Adipocyte (in vitro differentiated cells): Measurements from ENCODE around the gene DPF1.

Experiments used
- DNase-seq: peaks from one replicate; pipeline ENCODE4 v3.0.0-alpha.2; 2015; ENCODE audit warnings: low read depth
- H3K27me3 ChIP-seq: replicated peaks from 2 replicates; pipeline ENCODE4 v1.7.0; 2013; ENCODE audit warnings: mild to moderate bottlenecking, low read length, moderate library complexity; ENCODE audit not compliant: control insufficient read depth, insufficient read depth
- H3K36me3 ChIP-seq: 2 replicates; pipeline ENCODE4 v1.7.0; 2013; ENCODE audit warnings: low read length, mild to moderate bottlenecking, moderate library complexity; ENCODE audit not compliant: control insufficient read depth, insufficient read depth, severe bottlenecking
- H3K4me1 ChIP-seq: 2 replicates; pipeline ENCODE4 v1.7.0; 2013; ENCODE audit warnings: mild to moderate bottlenecking, low read length, moderate library complexity; ENCODE audit not compliant: control insufficient read depth, insufficient read depth
- H3K4me3 ChIP-seq: 2 replicates; pipeline ENCODE4 v1.7.0; 2013; ENCODE audit warnings: mild to moderate bottlenecking, low read length, moderate library complexity
- H3K9ac ChIP-seq: 2 replicates; pipeline ENCODE4 v1.7.0; 2013; ENCODE audit warnings: mild to moderate bottlenecking, low read length, moderate library complexity
- H3K9me3 ChIP-seq: 2 replicates; pipeline ENCODE4 v1.7.0; 2013; ENCODE audit warnings: mild to moderate bottlenecking, low read length, moderate library complexity; ENCODE audit not compliant: control insufficient read depth

DPF1 gene

GRCh38 chr19:38224014-38224862 is at the start of gene DPF1:
DPF1 (minus strand) TSS chr19:38224222; CDS start chr19:38224142, 80 bp downstream.
- no peaks in the 10 kb centered on the region for H3K9me3 ChIP-seq
- DNase-seq: peak; percentile 83
- no peaks in the 10 kb centered on the region for H3K36me3 ChIP-seq
- peaks cover 3% of the 10 kb centered on the region for H3K4me1 ChIP-seq
- peaks cover 10% of the 10 kb centered on the region for H3K27me3 ChIP-seq
- H3K4me3 ChIP-seq: peak within 1 kb of the TSS; percentile 66
- H3K9ac ChIP-seq: peak within 1 kb of the TSS; percentile 34

- Histone ChIP-seq H3K4me3 (no peak overlapping the region), H3K27me3 (no peaks in the 10 kb centered on the region), H3K9ac (no peak overlapping the region), H3K36me3 (no peaks in the 10 kb centered on the region), H3K9me3 (no peaks in the 10 kb centered on the region), H3K4me1 (peaks cover 36% of the 10 kb centered on the region)
- DNase-seq: no peak
These were observed 49.5 kb upstream of the DPF1 start for GRCh38 chr19:38273499-38273898.

- Histone ChIP-seq H3K4me1 (peaks cover 18% of the 10 kb centered on the region), H3K27me3 (no peaks in the 10 kb centered on the region), H3K36me3 (no peaks in the 10 kb centered on the region), H3K4me3 (no peak overlapping the region), H3K9me3 (no peaks in the 10 kb centered on the region), H3K9ac (no peak overlapping the region)
- peak; percentile 32 for DNase-seq
These were observed 46.7 kb upstream of the DPF1 start for GRCh38 chr19:38270587-38271167.

GRCh38 chr19:38268539-38268938 is 44.5 kb upstream of the DPF1 start:
- Histone ChIP-seq H3K27me3 (no peaks in the 10 kb centered on the region), H3K9ac (no peak overlapping the region), H3K4me1 (peaks cover 19% of the 10 kb centered on the region), H3K36me3 (no peaks in the 10 kb centered on the region), H3K9me3 (no peaks in the 10 kb centered on the region), H3K4me3 (no peak overlapping the region)
- DNase-seq: no peak

DNA sequence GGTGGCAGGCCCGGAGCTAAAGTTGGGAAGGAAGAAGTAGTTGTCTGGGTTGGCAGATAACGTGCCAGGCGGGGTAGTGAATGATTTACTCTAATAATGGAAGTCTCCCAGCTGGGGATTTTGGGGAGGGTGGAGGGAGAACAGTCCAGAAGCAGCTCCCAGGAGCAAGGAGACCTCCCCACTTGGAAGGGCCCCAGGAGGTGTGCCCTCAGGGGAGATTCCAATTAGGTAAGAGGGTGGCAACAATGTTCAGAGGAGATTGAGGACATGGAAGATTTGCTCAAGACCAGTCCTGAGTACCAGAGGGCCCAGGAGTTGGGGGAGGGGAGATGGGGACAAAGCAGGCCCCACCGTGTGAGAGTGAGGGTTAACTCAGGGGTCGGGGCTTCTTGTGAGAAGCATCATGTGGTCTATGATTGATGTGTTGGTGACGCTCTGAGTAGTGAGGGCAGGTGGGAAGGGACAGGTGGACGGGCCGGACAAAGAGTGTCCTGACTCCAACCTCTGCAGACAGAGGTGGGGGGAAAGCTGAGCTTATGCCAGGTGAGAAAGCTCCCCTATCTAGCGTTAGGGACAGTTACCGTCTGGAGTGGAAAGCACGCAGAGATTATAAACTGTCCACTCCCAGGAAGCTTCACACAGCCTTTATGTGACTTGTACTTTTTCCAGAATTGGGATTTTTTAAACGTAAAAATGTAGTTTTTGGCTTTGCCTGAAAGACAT is 43.9 kb upstream of the DPF1 start:
- no peaks in the 10 kb centered on the region for H3K36me3 ChIP-seq
- peaks cover 19% of the 10 kb centered on the region for H3K4me1 ChIP-seq
- H3K27me3 ChIP-seq: no peaks in the 10 kb centered on the region
- DNase-seq: no peak
- no peaks in the 10 kb centered on the region for H3K9me3 ChIP-seq
- H3K4me3 ChIP-seq: no peak overlapping the region
- no peak overlapping the region for H3K9ac ChIP-seq

GRCh38 chr19:38266981-38267597 is 43.1 kb upstream of the DPF1 start:
- peaks cover 19% of the 10 kb centered on the region for H3K4me1 ChIP-seq
- H3K36me3 ChIP-seq: no peaks in the 10 kb centered on the region
- no peak overlapping the region for H3K9ac ChIP-seq
- DNase-seq: peak; percentile 44
- no peak overlapping the region for H3K4me3 ChIP-seq
- H3K27me3 ChIP-seq: no peaks in the 10 kb centered on the region
- H3K9me3 ChIP-seq: no peaks in the 10 kb centered on the region

GRCh38 chr19:38265921-38266429 is 42.0 kb upstream of the DPF1 start:
- no peaks in the 10 kb centered on the region for H3K9me3 ChIP-seq
- H3K36me3 ChIP-seq: no peaks in the 10 kb centered on the region
- peaks cover 19% of the 10 kb centered on the region for H3K4me1 ChIP-seq
- H3K27me3 ChIP-seq: no peaks in the 10 kb centered on the region
- H3K9ac ChIP-seq: no peak overlapping the region
- no peak overlapping the region for H3K4me3 ChIP-seq
- no peak for DNase-seq

GRCh38 chr19:38265213-38265861 is 41.3 kb upstream of the DPF1 start:
- Histone ChIP-seq H3K4me3 (no peak overlapping the region), H3K4me1 (peaks cover 15% of the 10 kb centered on the region), H3K9ac (no peak overlapping the region), H3K36me3 (no peaks in the 10 kb centered on the region), H3K9me3 (no peaks in the 10 kb centered on the region), H3K27me3 (no peaks in the 10 kb centered on the region)
- no peak for DNase-seq

GRCh38 chr19:38264486-38265212 is 40.6 kb upstream of the DPF1 start, which contains the start of gene SPINT2:
SPINT2 (plus strand) TSS chr19:38264573; CDS start chr19:38264893, 320 bp downstream.
- DNase-seq: no peak
- H3K36me3 ChIP-seq: no peaks in the 10 kb centered on the region
- peaks cover 9% of the 10 kb centered on the region for H3K4me1 ChIP-seq
- peak within 1 kb of the TSS; percentile 72 for H3K4me3 ChIP-seq
- no peaks in the 10 kb centered on the region for H3K27me3 ChIP-seq
- no peak within 1 kb of the TSS for H3K9ac ChIP-seq
- no peaks in the 10 kb centered on the region for H3K9me3 ChIP-seq
